ENCODE results near the gene CLTC.

Gene CLTC

GRCh38 chr17:59642565-59642964 lies 22.9 kb downstream of the CLTC start:
- no peak for DNase-seq (ENCODE audit: low read depth)
- no peak overlapping the region for H3K4me3 ChIP-seq (ENCODE audit: control insufficient read depth, low read depth, low read length)
- TF ChIP-seq CTCF (conservative IDR thresholded peaks at IDR 0.05; ENCODE audit: control insufficient read depth, insufficient read depth, low read depth, low read length), result no peak

- DNase-seq (ENCODE audit: low read depth), result peak; percentile 65
- TF ChIP-seq CTCF (conservative IDR thresholded peaks at IDR 0.05; ENCODE audit: control insufficient read depth, insufficient read depth, low read depth, low read length), result no peak
- H3K4me3 ChIP-seq (ENCODE audit: control insufficient read depth, low read depth, low read length), result no peak overlapping the region
Observed at GRCh38 chr17:59643159-59644140, 23.8 kb downstream of the CLTC start.

GRCh38 chr17:59647288-59647687 lies 27.6 kb downstream of the CLTC start:
- no peak for DNase-seq (ENCODE audit: low read depth)
- no peak overlapping the region for H3K4me3 ChIP-seq (ENCODE audit: control insufficient read depth, low read depth, low read length)
- no peak for TF ChIP-seq CTCF (conservative IDR thresholded peaks at IDR 0.05; ENCODE audit: control insufficient read depth, insufficient read depth, low read depth, low read length)

GRCh38 chr17:59649886-59650285 lies 30.2 kb downstream of the CLTC start:
- no peak for TF ChIP-seq CTCF (conservative IDR thresholded peaks at IDR 0.05; ENCODE audit: control insufficient read depth, insufficient read depth, low read depth, low read length)
- no peak for DNase-seq (ENCODE audit: low read depth)
- no peak overlapping the region for H3K4me3 ChIP-seq (ENCODE audit: control insufficient read depth, low read depth, low read length)

GRCh38 chr17:59650642-59651041 lies 30.9 kb downstream of the CLTC start:
- no peak for DNase-seq (ENCODE audit: low read depth)
- no peak overlapping the region for H3K4me3 ChIP-seq (ENCODE audit: control insufficient read depth, low read depth, low read length)
- TF ChIP-seq CTCF (conservative IDR thresholded peaks at IDR 0.05; ENCODE audit: control insufficient read depth, insufficient read depth, low read depth, low read length), result no peak

- no peak for TF ChIP-seq CTCF (conservative IDR thresholded peaks at IDR 0.05; ENCODE audit: control insufficient read depth, insufficient read depth, low read depth, low read length)
- peak; percentile 41 for DNase-seq (ENCODE audit: low read depth)
- H3K4me3 ChIP-seq (ENCODE audit: control insufficient read depth, low read depth, low read length), result no peak overlapping the region
Observed at GRCh38 chr17:59651346-59651745, 31.7 kb downstream of the CLTC start.
